Endothelial cell of umbilical vein (primary cell): ENCODE measurements around the gene ISX. TPM values are rescaled to one million over a fixed set of nuclear protein-coding genes. Genes with fewer than 3 reads are reported as not detected.

ENCODE experiments used
- BruUV-seq: library from RNA; stranded (reverse); fragments of 400-500 nt; replicated peaks from 2 replicates; lab custom pipeline; 2021; lab: Mats Ljungman, UMichigan
- CTCF ChIA-PET: fragments of 300-600, 350-600 bp; sonication (Branson Sonifier 250); formaldehyde crosslinking; loops from one replicate; lab custom pipeline; 2021; ENCODE audit warnings: antibody characterized with exemption, inconsistent platforms; lab: Charles Lee
- POLR2A ChIA-PET: fragments of 300-600, 350-600 bp; sonication (Branson Sonifier 250); formaldehyde crosslinking; loops from one replicate; lab custom pipeline; 2021; ENCODE audit warnings: antibody characterized with exemption, inconsistent platforms; lab: Charles Lee
- DNase-seq: peaks from one replicate; pipeline ENCODE4 v3.0.0-alpha.2; 2011; ENCODE audit warnings: low read depth, low spot score
- FAIRE-seq: peaks from 2 replicates; lab custom pipeline; 2011; peaks lifted over from hg19 to GRCh38; lab: Jason Lieb, UNC
- H2AFZ ChIP-seq: 2 replicates; pipeline ENCODE4 v1.6.0; 2012; ENCODE audit warnings: low read depth, low read length, control low read depth, inconsistent platforms
- H3K27ac ChIP-seq: 2 replicates; pipeline ENCODE4 v1.5.1; 2011; ENCODE audit warnings: low read depth, mild to moderate bottlenecking, control low read depth, low read length, moderate library complexity; ENCODE audit not compliant: insufficient read depth
- H3K27me3 ChIP-seq, 2 experiments: 2 replicates each; pipeline versions ENCODE4 v1.6.0 to v1.6.1; 2011; ENCODE audit warnings: low read length in 2 of 2, mixed read lengths in 1 of 2; ENCODE audit not compliant: control insufficient read depth in 2 of 2, insufficient read depth in 2 of 2
- H3K36me3 ChIP-seq, 2 experiments: 2 replicates in 1 of 2; 3 replicates in 1 of 2; pipeline ENCODE4 v1.5.1; 2011; ENCODE audit warnings: low read length in 2 of 2, mild to moderate bottlenecking in 1 of 2, moderate library complexity in 1 of 2; ENCODE audit not compliant: control insufficient read depth in 2 of 2, insufficient read depth in 2 of 2; ENCODE audit errors: extremely low read depth in 1 of 2
- H3K4me1 ChIP-seq: 3 replicates; pipeline ENCODE4 v1.5.1; 2011; ENCODE audit warnings: mild to moderate bottlenecking, low read length; ENCODE audit not compliant: control insufficient read depth, insufficient read depth; ENCODE audit errors: extremely low read depth
- H3K4me2 ChIP-seq: 2 replicates; pipeline ENCODE4 v1.6.1; 2011; ENCODE audit warnings: low read length, control low read depth, mixed read lengths; ENCODE audit not compliant: insufficient read depth
- H3K4me3 ChIP-seq, 3 experiments: fragments of 200-600 bp in 1 of 3; sonication (generic), shearing (Covaris generic) in 1 of 3; replicated peaks in 1 of 3; 2 replicates each; pipeline ENCODE4 v1.5.1; 2011 to 2016; ENCODE audit warnings: control low read depth in 3 of 3, low read length in 3 of 3, mild to moderate bottlenecking in 2 of 3, inconsistent platforms in 1 of 3, low read depth in 1 of 3, moderate library complexity in 1 of 3; ENCODE audit not compliant: insufficient read depth in 1 of 3
- H3K79me2 ChIP-seq: 2 replicates; pipeline ENCODE4 v1.6.0; 2012; ENCODE audit warnings: low read length, inconsistent platforms; ENCODE audit not compliant: control insufficient read depth, insufficient read depth
- H3K9ac ChIP-seq: replicated peaks from 2 replicates; pipeline ENCODE3; 2011; ENCODE audit warnings: low read length, control low read depth; ENCODE audit not compliant: insufficient read depth; ENCODE audit errors: extremely low read depth
- H3K9me1 ChIP-seq: replicated peaks from 3 replicates; pipeline ENCODE4 v1.6.0; 2011; ENCODE audit warnings: mild to moderate bottlenecking, low read length; ENCODE audit not compliant: control insufficient read depth, insufficient read depth; ENCODE audit errors: extremely low read depth
- H3K9me3 ChIP-seq: replicated peaks from 2 replicates; pipeline ENCODE4 v1.5.1; 2012; ENCODE audit warnings: low read length, inconsistent platforms; ENCODE audit not compliant: control insufficient read depth, insufficient read depth
- H4K20me1 ChIP-seq: replicated peaks from 2 replicates; pipeline ENCODE3; 2011; ENCODE audit warnings: mild to moderate bottlenecking, low read length; ENCODE audit not compliant: control insufficient read depth, insufficient read depth; ENCODE audit errors: extremely low read depth
- CTCF ChIP-seq, 2 donors: IDR thresholded peaks; 1 replicate in 1 of 2; 2 replicates in 1 of 2; pipeline ENCODE4 v1.5.1; 2011; ENCODE audit warnings: low read length in 2 of 2, mild to moderate bottlenecking in 2 of 2, moderate library complexity in 2 of 2, control low read depth in 1 of 2, inconsistent platforms in 1 of 2, low read depth in 1 of 2; ENCODE audit not compliant: insufficient read depth in 1 of 2; ENCODE audit errors: extremely low read depth in 1 of 2
- EZH2 ChIP-seq: IDR thresholded peaks from 2 replicates; pipeline ENCODE4 v1.6.1; 2012; ENCODE audit warnings: borderline replicate concordance, low read depth, mild to moderate bottlenecking, moderate library complexity, low read length, inconsistent platforms; ENCODE audit not compliant: severe bottlenecking
- FOS ChIP-seq: IDR thresholded peaks from 2 replicates; pipeline ENCODE4 v1.6.1; 2011; ENCODE audit warnings: mild to moderate bottlenecking, low read length, moderate library complexity, borderline replicate concordance; ENCODE audit not compliant: insufficient read depth
- GATA2 ChIP-seq: IDR thresholded peaks from 2 replicates; pipeline ENCODE4 v1.7.0; 2011; ENCODE audit warnings: low read depth, mild to moderate bottlenecking, moderate library complexity, mixed read lengths, low read length; ENCODE audit not compliant: insufficient read length, insufficient read depth
- JUN ChIP-seq: IDR thresholded peaks from 2 replicates; pipeline ENCODE4 v1.6.1; 2011; ENCODE audit warnings: borderline replicate concordance, low read depth; ENCODE audit not compliant: insufficient read length, insufficient read depth
- MAX ChIP-seq: IDR thresholded peaks from 2 replicates; pipeline ENCODE4 v1.6.1; 2011; ENCODE audit not compliant: insufficient read depth, insufficient read length
- MYC ChIP-seq: IDR thresholded peaks from one replicate; pipeline ENCODE4 v1.6.1; 2011; ENCODE audit warnings: mild to moderate bottlenecking, low read depth, low read length
- POLR2A ChIP-seq: IDR thresholded peaks from 2 replicates; pipeline ENCODE4 v1.6.1; 2012; ENCODE audit warnings: low read depth, mild to moderate bottlenecking, control low read depth, low read length
- POLR2AphosphoS5 ChIP-seq: IDR thresholded peaks from 2 replicates; pipeline ENCODE4 v1.6.1; 2012; ENCODE audit warnings: low read depth, mild to moderate bottlenecking, control low read depth, low read length, moderate library complexity; ENCODE audit not compliant: insufficient read depth
- dilution Hi-C: fragments of 300-500 bp; cut with MboI; formaldehyde crosslinking; loops from one replicate; pipeline ENCODE4 v1.15.0; 2019; ENCODE audit warnings: low sequenced_read_pairs; ENCODE audit not compliant: extremely low pct_ligation_motif_present
- intact Hi-C: fragments of 100-400 bp; cut with micrococcal nuclease; formaldehyde crosslinking; loops from one replicate; pipeline ENCODE4 v1.10.0; 2022
- polyA plus RNA-seq, 4 experiments: library from polyadenylated mRNA; depleted of rRNA in 3 of 4; stranded (reverse) in 3 of 4; unstranded in 1 of 4; fragments of >200 nt; gene quantifications; 2 replicates each; pipeline versions ENCODE4 v1.2.1 to v1.2.3, GENCODE V29; 2011 to 2012; ENCODE audit warnings: missing spikeins in 1 of 4
- total RNA-seq: library from RNA; stranded (reverse); gene quantifications from 2 replicates; pipeline ENCODE4 v1.2.3, GENCODE V29; 2021

The ISX gene
- total and polyA plus RNA-seq, 2 donors (not counting 3 experiments of a cell fraction or from before 2014, with no cell fraction given): not detected

- no peak for FAIRE-seq
- POLR2A ChIA-PET: no interaction called here
Measured at GRCh38 chr22:35064664-35065063, 1.3 kb upstream of the ISX start.

More at GRCh38 chr22:35064664-35065063, 1.3 kb upstream of the ISX start:
- no peak for DNase-seq
- TF ChIP-seq POLR2A (no peak), JUN (no peak), CTCF (IDR thresholded peaks at IDR 0.05; ENCODE audit: extremely low read depth in 1 of 2, insufficient read depth in 1 of 2, low read depth in 1 of 2, low read length in 2 of 2) (no peak), MYC (no peak), GATA2 (no peak), POLR2AphosphoS5 (no peak), EZH2 (no peak), FOS (no peak), MAX (no peak)
- Histone ChIP-seq H3K4me3 (no peak overlapping the region), H2AFZ (no peak overlapping the region), H3K9ac (no peak overlapping the region), H3K79me2 (no peaks in the 10 kb centered on the region), H3K27me3 (no peaks in the 10 kb centered on the region), H3K4me1 (no peaks in the 10 kb centered on the region), H3K36me3 (no peaks in the 10 kb centered on the region), H3K27ac (no peak overlapping the region), H4K20me1 (no peaks in the 10 kb centered on the region), H3K4me2 (no peak overlapping the region), H3K9me3 (peaks cover under 1% of the 10 kb centered on the region), H3K9me1 (no peaks in the 10 kb centered on the region)
- dilution Hi-C loops (no loop called here), intact Hi-C loops (no loop called here)
- CTCF ChIA-PET: no interaction called here
- no TSS peak for BruUV-seq
